ENCODE results near the gene KIR2DL1.
"Not testable (repeated sequence)": the region's sequence is repeated elsewhere in the genome, so short reads cannot be mapped to it uniquely, and the experiment has no call there.

DNA sequence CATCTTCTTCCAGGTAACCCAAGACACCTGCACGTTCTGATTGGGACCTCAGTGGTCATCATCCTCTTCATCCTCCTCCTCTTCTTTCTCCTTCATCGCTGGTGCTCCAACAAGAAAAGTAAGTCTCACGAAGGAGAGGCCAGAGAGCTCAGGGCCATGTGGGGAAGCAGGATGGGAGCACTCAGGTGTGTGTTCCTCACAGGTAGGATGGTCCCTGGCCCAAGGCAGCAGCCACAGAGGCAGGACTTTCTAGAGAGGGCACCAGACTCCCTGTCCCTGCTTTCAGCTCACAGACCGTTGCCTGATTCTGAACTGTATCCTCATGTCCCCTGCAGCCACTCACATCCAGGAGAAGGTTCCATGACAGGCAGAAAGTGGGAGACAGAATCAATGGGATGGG lies 3.1 kb upstream of the KIR2DL1 start:
- TF ChIP-seq, protein P1, sequence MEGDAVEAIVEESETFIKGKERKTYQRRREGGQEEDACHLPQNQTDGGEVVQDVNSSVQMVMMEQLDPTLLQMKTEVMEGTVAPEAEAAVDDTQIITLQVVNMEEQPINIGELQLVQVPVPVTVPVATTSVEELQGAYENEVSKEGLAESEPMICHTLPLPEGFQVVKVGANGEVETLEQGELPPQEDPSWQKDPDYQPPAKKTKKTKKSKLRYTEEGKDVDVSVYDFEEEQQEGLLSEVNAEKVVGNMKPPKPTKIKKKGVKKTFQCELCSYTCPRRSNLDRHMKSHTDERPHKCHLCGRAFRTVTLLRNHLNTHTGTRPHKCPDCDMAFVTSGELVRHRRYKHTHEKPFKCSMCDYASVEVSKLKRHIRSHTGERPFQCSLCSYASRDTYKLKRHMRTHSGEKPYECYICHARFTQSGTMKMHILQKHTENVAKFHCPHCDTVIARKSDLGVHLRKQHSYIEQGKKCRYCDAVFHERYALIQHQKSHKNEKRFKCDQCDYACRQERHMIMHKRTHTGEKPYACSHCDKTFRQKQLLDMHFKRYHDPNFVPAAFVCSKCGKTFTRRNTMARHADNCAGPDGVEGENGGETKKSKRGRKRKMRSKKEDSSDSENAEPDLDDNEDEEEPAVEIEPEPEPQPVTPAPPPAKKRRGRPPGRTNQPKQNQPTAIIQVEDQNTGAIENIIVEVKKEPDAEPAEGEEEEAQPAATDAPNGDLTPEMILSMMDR (tag by site-specific recombination; IDR thresholded peaks at IDR 0.05): not testable (repeated sequence)
- TF ChIP-seq BCL11A (tag by site-specific recombination; IDR thresholded peaks at IDR 0.05; ENCODE audit: low read depth); ZNF221 (tag by site-specific recombination; IDR thresholded peaks at IDR 0.05; ENCODE audit: borderline replicate concordance); KLF8 (tag by site-specific recombination; IDR thresholded peaks at IDR 0.05); SCRT2 (tag by site-specific recombination; IDR thresholded peaks at IDR 0.05); MEIS1 (CRISPR knock-in tag; IDR thresholded peaks at IDR 0.05; ENCODE audit: borderline replicate concordance); HIC1 (tag by site-specific recombination; IDR thresholded peaks at IDR 0.05); ZNF140 (tag by site-specific recombination; IDR thresholded peaks at IDR 0.05); ZNF138 (tag by site-specific recombination; IDR thresholded peaks at IDR 0.05; ENCODE audit: borderline replicate concordance): not testable (repeated sequence)

Data from HEK293 (cell line).